ENCODE data around the gene CDK15.

Gene CDK15

DNA sequence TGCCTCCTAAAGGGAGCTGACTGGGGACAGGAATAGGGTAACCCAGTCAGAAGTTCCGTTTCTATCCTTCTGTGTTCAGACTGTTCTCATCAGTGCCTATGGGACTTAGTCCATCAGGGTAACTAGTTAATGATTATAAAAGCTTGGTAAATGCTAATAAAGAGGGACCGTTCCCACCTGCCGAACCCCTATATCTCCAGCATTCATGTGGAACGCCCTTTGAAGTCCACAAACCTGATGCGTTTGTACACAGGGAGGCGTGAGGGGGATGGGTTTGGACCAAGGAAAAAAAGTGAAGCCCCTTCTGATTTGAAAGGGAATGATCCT, 112.9 kb downstream of the CDK15 start:
- Histone ChIP-seq H3K9me2 (replicated peaks; ENCODE audit: insufficient read depth, low read length) (no peaks in the 10 kb centered on the region), H3K36me3 (replicated peaks; ENCODE audit: insufficient read depth, low read length) (no peaks in the 10 kb centered on the region), H3K9me3 (replicated peaks; ENCODE audit: insufficient read depth, low read length) (no peaks in the 10 kb centered on the region), H3K79me2 (ENCODE audit: low read length) (no peaks in the 10 kb centered on the region), H3K9ac (ENCODE audit: low read length) (no peak overlapping the region), H3K27ac (ENCODE audit: low read length) (no peak overlapping the region), H2AFZ (ENCODE audit: low read length) (no peak overlapping the region), H4K20me1 (ENCODE audit: insufficient read depth, low read length) (no peaks in the 10 kb centered on the region), H3K4me2 (ENCODE audit: low read depth, low read length) (no peak overlapping the region), H3F3A (ENCODE audit: insufficient read depth, low read length) (peaks cover 13% of the 10 kb centered on the region; the same call in 1 of the 2 replicates), H3K27me3 (replicated peaks; ENCODE audit: insufficient read depth, low read length) (no peaks in the 10 kb centered on the region), H3K4me3 (ENCODE audit: low read length) (no peak overlapping the region), H3K4me1 (ENCODE audit: low read length) (peaks cover 18% of the 10 kb centered on the region)
- DNase-seq: no peak
- no peak for TF ChIP-seq EZH2phosphoT487 (IDR thresholded peaks at IDR 0.05; ENCODE audit: low read length)
- TF ChIP-seq, protein P1, sequence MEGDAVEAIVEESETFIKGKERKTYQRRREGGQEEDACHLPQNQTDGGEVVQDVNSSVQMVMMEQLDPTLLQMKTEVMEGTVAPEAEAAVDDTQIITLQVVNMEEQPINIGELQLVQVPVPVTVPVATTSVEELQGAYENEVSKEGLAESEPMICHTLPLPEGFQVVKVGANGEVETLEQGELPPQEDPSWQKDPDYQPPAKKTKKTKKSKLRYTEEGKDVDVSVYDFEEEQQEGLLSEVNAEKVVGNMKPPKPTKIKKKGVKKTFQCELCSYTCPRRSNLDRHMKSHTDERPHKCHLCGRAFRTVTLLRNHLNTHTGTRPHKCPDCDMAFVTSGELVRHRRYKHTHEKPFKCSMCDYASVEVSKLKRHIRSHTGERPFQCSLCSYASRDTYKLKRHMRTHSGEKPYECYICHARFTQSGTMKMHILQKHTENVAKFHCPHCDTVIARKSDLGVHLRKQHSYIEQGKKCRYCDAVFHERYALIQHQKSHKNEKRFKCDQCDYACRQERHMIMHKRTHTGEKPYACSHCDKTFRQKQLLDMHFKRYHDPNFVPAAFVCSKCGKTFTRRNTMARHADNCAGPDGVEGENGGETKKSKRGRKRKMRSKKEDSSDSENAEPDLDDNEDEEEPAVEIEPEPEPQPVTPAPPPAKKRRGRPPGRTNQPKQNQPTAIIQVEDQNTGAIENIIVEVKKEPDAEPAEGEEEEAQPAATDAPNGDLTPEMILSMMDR (IDR thresholded peaks at IDR 0.05; ENCODE audit: low read length): no peak
- TF ChIP-seq EZH2 (optimal IDR thresholded peaks at IDR 0.05; ENCODE audit: low read depth, low read length): no peak

DNA sequence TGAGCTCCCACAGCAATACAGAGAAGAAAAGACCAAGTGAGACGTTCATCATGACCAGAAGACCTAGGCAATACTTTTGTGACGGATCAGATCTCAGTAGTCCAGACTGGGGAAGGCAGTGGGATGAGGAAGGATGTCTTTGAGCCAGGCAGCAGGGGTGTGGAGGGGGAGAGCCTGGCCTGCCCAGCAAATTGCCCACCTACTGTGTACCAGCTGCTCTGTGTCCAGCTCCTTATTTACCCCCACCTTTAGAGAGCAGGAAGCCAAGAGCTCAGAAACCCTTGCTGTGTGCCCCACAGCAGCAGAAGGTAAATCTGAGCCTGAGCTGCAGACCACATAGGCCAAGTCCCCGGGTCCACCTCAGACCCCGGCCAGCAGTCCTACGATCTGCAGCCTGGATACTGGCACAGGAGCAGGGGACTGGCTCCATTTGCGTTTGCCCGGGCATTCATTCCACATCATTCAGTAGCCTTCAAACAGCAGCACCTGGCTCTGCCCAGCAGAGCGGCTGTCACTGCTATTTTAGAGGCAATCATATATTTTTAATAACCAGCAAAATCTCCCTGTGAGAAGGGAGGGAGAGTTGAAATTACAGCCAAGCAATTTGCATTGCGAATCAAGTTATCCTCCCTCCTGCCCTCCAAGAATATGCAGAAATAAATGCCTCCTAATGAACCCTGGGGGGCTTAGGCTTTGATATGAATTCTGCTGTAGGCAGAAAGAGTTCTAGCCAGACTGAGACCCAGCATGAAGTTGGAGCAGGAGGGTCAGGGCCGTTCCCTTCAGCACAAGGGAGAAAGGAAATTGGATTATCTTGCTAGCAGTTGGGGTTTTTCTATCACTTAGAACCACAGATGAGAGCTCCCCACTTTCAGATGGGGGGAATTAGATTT, 117.3 kb downstream of the CDK15 start:
- Histone ChIP-seq H2AFZ (ENCODE audit: low read length) (no peak overlapping the region), H3K9me3 (replicated peaks; ENCODE audit: insufficient read depth, low read length) (no peaks in the 10 kb centered on the region), H3K27me3 (replicated peaks; ENCODE audit: insufficient read depth, low read length) (no peaks in the 10 kb centered on the region), H3K9me2 (replicated peaks; ENCODE audit: insufficient read depth, low read length) (no peaks in the 10 kb centered on the region), H3K79me2 (ENCODE audit: low read length) (no peaks in the 10 kb centered on the region), H4K20me1 (ENCODE audit: insufficient read depth, low read length) (no peaks in the 10 kb centered on the region), H3K4me1 (ENCODE audit: low read length) (peaks cover 7% of the 10 kb centered on the region; the same call in 1 of the 2 replicates), H3K4me3 (ENCODE audit: low read length) (no peak overlapping the region), H3F3A (ENCODE audit: insufficient read depth, low read length) (no peaks in the 10 kb centered on the region), H3K9ac (ENCODE audit: low read length) (no peak overlapping the region), H3K4me2 (ENCODE audit: low read depth, low read length) (no peak overlapping the region), H3K36me3 (replicated peaks; ENCODE audit: insufficient read depth, low read length) (no peaks in the 10 kb centered on the region), H3K27ac (ENCODE audit: low read length) (no peak overlapping the region)
- no peak for DNase-seq
- TF ChIP-seq, protein P1 (IDR thresholded peaks at IDR 0.05; ENCODE audit: low read length): no peak
- TF ChIP-seq EZH2phosphoT487 (IDR thresholded peaks at IDR 0.05; ENCODE audit: low read length): no peak
- TF ChIP-seq EZH2 (optimal IDR thresholded peaks at IDR 0.05; ENCODE audit: low read depth, low read length): no peak

DNA sequence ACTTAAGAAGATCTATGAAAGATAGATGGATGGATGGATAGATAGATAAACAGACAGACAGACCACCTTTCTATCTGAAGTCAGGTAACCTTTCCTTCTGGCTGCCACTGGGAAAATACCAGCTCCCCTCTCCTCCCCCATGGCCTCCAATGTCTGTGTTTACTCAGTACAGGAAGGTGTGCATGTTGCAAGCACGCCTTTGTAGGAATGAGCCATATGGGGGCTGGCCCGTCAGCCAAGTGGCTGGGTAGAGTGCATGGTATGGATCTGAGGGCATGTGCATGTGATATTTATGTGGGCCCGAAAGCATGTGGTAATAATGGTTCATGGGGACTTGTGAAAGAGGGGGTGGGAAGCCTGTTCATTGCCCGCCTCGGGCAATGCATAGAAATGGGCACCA, 118.1 kb downstream of the CDK15 start:
- Histone ChIP-seq H3K27ac (ENCODE audit: low read length) (no peak overlapping the region), H3K27me3 (replicated peaks; ENCODE audit: insufficient read depth, low read length) (no peaks in the 10 kb centered on the region), H3K9me3 (replicated peaks; ENCODE audit: insufficient read depth, low read length) (no peaks in the 10 kb centered on the region), H2AFZ (ENCODE audit: low read length) (no peak overlapping the region), H3K9ac (ENCODE audit: low read length) (no peak overlapping the region), H3K36me3 (replicated peaks; ENCODE audit: insufficient read depth, low read length) (no peaks in the 10 kb centered on the region), H4K20me1 (ENCODE audit: insufficient read depth, low read length) (no peaks in the 10 kb centered on the region), H3K4me3 (ENCODE audit: low read length) (no peak overlapping the region), H3K4me2 (ENCODE audit: low read depth, low read length) (no peak overlapping the region), H3K79me2 (ENCODE audit: low read length) (no peaks in the 10 kb centered on the region), H3F3A (ENCODE audit: insufficient read depth, low read length) (no peaks in the 10 kb centered on the region), H3K4me1 (ENCODE audit: low read length) (peaks cover 7% of the 10 kb centered on the region; the same call in 1 of the 2 replicates), H3K9me2 (replicated peaks; ENCODE audit: insufficient read depth, low read length) (no peaks in the 10 kb centered on the region)
- TF ChIP-seq EZH2 (optimal IDR thresholded peaks at IDR 0.05; ENCODE audit: low read depth, low read length): no peak
- TF ChIP-seq, protein P1 (IDR thresholded peaks at IDR 0.05; ENCODE audit: low read length): no peak
- no peak for TF ChIP-seq EZH2phosphoT487 (IDR thresholded peaks at IDR 0.05; ENCODE audit: low read length)
- DNase-seq: no peak

All from MM.1S (cell line).